H7 (cell line): ENCODE data around the gene ZNF83. TPM values are rescaled to one million over a fixed set of nuclear protein-coding genes. Genes with fewer than 3 reads are reported as not detected.
"Not testable (repeated sequence)": the region's sequence is repeated elsewhere in the genome, so short reads cannot be mapped to it uniquely, and the experiment has no call there.

Source experiments
- DNase-seq: peaks from one replicate; pipeline ENCODE4 v3.0.0; 2012
- H3K27me3 ChIP-seq: 2 replicates; pipeline ENCODE4 v1.6.0; 2011; ENCODE audit warnings: mild to moderate bottlenecking, low read length; ENCODE audit not compliant: control insufficient read depth, insufficient read depth
- H3K36me3 ChIP-seq: replicated peaks from 2 replicates; pipeline ENCODE4 v1.5.1; 2011; ENCODE audit warnings: low read length; ENCODE audit not compliant: control insufficient read depth, insufficient read depth
- H3K4me3 ChIP-seq: 2 replicates; pipeline ENCODE4 v1.5.1; 2011; ENCODE audit warnings: low read depth, mild to moderate bottlenecking, control low read depth, low read length, moderate library complexity; ENCODE audit not compliant: insufficient read depth
- total RNA-seq: library from RNA; depleted of rRNA; stranded (reverse); fragments of >200 nt; shearing (Covaris generic); gene quantifications from 2 replicates; pipeline ENCODE4 v1.2.3, GENCODE V29; 2014; rRNA removed

ZNF83 gene
- total RNA-seq = 16.5 and 35.1 TPM in 2 replicates

GRCh38 chr19:52637718-52638585 lies at the start of gene ZNF83:
Gene ZNF83, minus strand, starts transcription at chr19:52638355.
- DNase-seq = peak; percentile 98
- H3K36me3 ChIP-seq = no peaks in the 10 kb centered on the region
- no peaks in the 10 kb centered on the region for H3K27me3 ChIP-seq
- H3K4me3 ChIP-seq = peak within 1 kb of the TSS; percentile 56

- no peak for DNase-seq
- H3K36me3 ChIP-seq = no peaks in the 10 kb centered on the region
- no peak overlapping the region for H3K4me3 ChIP-seq
- H3K27me3 ChIP-seq = peaks cover 5% of the 10 kb centered on the region; the same call in 1 of the 2 replicates
Measured at GRCh38 chr19:52687684-52688083, 49.5 kb upstream of the ZNF83 start.

DNA sequence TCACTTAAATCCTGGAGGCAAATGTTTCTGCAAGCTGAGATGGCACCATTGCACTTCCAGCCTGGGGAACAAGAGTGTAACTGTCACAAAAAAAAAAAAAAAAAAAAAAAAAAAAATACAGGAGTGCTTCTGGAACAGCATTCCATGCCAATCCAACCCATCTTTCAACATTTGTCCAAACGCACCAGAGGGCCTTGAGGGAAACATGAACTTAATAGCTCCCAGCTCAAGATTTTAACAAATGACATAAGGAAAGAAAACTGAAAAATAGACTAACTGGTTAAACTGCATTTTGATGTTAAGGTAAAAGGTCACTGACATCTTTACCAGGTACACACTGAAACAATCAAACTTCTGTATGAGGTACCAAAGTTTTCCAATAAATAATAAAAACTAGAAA lies 47.7 kb upstream of the ZNF83 start:
- Histone ChIP-seq H3K27me3 (peaks cover 5% of the 10 kb centered on the region; the same call in 1 of the 2 replicates), H3K36me3 (no peaks in the 10 kb centered on the region), H3K4me3 (no peak overlapping the region)
- no peak for DNase-seq

DNA sequence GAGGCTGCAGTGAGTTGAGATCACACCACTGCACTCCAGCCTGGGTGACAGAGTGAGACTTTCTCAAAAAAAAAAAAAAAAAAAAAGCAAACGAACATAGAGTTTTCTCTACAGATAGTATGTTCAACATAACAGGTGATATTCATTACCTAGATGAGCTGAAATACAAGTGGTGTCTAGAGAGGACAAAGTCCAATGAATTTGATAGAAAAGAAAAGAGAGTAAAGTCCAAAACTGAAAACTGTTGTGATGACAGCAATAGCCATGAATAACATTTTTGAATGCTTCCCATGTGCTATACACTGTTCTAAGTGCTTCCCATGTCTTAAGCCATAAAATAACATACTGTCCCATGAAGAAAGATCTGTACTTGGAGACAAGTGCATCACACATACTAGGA lies 43.1 kb upstream of the ZNF83 start:
- not testable (repeated sequence) for H3K4me3 ChIP-seq

DNA sequence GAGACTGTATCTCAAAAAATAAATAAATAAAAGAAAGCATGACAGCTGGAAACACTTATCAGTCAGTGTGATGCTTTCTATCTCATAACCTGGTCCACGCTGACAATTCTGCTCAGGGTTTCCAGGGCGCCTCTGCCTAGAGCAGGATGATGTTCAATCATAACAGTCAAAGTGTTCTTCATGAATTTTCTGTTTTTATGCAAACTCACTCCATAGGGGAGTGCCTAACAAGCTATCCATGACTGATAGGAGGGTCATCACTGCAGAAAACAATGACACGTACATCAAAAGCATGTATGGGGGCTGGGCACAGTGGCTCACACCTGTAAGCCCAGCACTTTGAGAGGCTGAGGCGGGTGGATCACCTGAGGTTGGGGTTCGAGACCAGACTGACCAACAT lies 41.4 kb upstream of the ZNF83 start:
- no peaks in the 10 kb centered on the region for H3K36me3 ChIP-seq

More for the DNA sequence above, 43.1 kb upstream of the ZNF83 start:
- H3K27me3 ChIP-seq, DNase-seq, H3K36me3 ChIP-seq: not testable (repeated sequence)

GRCh38 chr19:52675239-52675638 lies 37.1 kb upstream of the ZNF83 start:
- not testable (repeated sequence) for H3K27me3 ChIP-seq, DNase-seq, H3K4me3 ChIP-seq, H3K36me3 ChIP-seq

More for the DNA sequence above, 41.4 kb upstream of the ZNF83 start:
- Histone ChIP-seq H3K4me3 (no peak overlapping the region), H3K27me3 (no peaks in the 10 kb centered on the region)
- no peak for DNase-seq

GRCh38 chr19:52673014-52673413 lies 34.9 kb upstream of the ZNF83 start:
- Histone ChIP-seq H3K36me3 (no peaks in the 10 kb centered on the region), H3K4me3 (no peak overlapping the region)

GRCh38 chr19:52670046-52670445 lies 31.9 kb upstream of the ZNF83 start:
- H3K27me3 ChIP-seq = no peaks in the 10 kb centered on the region
- H3K36me3 ChIP-seq = no peaks in the 10 kb centered on the region
- DNase-seq = no peak
- no peak overlapping the region for H3K4me3 ChIP-seq

More at GRCh38 chr19:52673014-52673413, 34.9 kb upstream of the ZNF83 start:
- no peaks in the 10 kb centered on the region for H3K27me3 ChIP-seq
- DNase-seq = no peak

DNA sequence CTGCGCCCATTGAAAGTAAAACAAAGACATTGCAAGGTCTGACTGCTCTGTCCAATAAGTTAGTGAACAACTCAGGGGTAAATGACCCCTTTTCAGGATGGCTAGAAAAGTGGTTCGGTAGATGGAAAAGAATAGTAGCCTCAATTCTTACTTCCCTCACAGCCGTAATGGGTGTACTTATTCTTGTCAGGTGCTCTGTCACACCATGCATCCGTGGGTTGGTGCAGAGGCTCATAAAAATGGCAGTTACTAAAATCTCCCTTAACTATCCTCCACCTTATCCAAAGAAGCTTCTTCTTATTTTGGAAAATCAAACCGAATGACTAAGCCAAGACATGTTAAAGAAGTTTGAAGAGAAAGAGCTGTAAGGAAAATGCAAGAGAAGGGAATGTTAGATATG lies 31.4 kb upstream of the ZNF83 start:
- H3K27me3 ChIP-seq = no peaks in the 10 kb centered on the region
- H3K36me3 ChIP-seq = no peaks in the 10 kb centered on the region
- H3K4me3 ChIP-seq = no peak overlapping the region
- no peak for DNase-seq

- no peaks in the 10 kb centered on the region for H3K36me3 ChIP-seq
Measured at GRCh38 chr19:52667972-52668371, 29.8 kb upstream of the ZNF83 start.

GRCh38 chr19:52666506-52666905 lies 28.4 kb upstream of the ZNF83 start:
- H3K36me3 ChIP-seq = no peaks in the 10 kb centered on the region
- DNase-seq = no peak
- no peaks in the 10 kb centered on the region for H3K27me3 ChIP-seq
- H3K4me3 ChIP-seq = no peak overlapping the region

More at GRCh38 chr19:52667972-52668371, 29.8 kb upstream of the ZNF83 start:
- Histone ChIP-seq H3K27me3 (no peaks in the 10 kb centered on the region), H3K4me3 (no peak overlapping the region)
- DNase-seq = no peak

DNA sequence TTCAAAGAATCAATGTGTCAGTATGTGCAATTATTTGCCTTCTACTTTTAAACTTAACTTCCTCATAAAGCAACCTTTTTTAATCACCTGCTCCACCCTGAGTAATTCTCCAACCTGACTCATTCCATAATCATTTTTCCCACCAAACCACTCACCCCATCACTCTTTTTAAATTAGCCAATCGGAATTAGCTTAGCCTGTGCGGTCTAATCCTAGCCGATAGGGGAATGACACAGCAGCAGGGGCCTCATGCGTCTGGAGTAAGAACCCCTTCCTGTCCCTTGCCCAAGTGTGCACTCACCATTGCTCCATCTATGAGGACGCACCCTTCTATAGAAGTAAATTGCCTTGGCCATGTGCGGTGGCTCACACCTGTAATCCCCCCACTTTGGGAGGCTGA lies 27.4 kb upstream of the ZNF83 start:
- Histone ChIP-seq H3K27me3 (no peaks in the 10 kb centered on the region), H3K4me3 (no peak overlapping the region), H3K36me3 (no peaks in the 10 kb centered on the region)
- DNase-seq = no peak

- Histone ChIP-seq H3K27me3 (no peaks in the 10 kb centered on the region), H3K36me3 (no peaks in the 10 kb centered on the region), H3K4me3 (no peak overlapping the region)
- peak; percentile 11 for DNase-seq
Measured at GRCh38 chr19:52665027-52665426, 26.9 kb upstream of the ZNF83 start.

- no peaks in the 10 kb centered on the region for H3K27me3 ChIP-seq
- peak; percentile 64 for DNase-seq
- no peak overlapping the region for H3K4me3 ChIP-seq
- H3K36me3 ChIP-seq = no peaks in the 10 kb centered on the region
Measured at GRCh38 chr19:52664461-52664860, 26.3 kb upstream of the ZNF83 start.

DNA sequence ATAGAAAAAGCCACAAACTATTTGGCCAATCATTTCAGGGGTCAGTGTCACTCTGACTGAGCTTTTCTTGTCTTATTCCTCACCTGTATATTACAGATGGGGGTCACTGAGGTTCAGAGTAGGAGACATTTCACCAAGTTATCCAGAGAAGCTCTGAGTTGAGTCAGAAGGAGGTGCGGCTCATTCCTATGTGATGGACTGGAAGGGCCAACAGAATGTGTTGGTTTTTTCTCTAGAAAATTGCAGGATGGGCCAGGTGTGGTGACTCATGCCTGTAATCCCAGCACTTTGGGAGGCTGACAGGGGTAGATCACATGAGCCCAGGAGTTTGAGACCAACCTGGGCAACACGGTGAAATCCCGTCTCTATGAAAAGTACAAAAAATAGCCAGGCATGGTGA lies 24.5 kb upstream of the ZNF83 start:
- H3K27me3 ChIP-seq = no peaks in the 10 kb centered on the region
- DNase-seq = no peak
- H3K4me3 ChIP-seq = no peak overlapping the region
- H3K36me3 ChIP-seq = no peaks in the 10 kb centered on the region
